Skin epidermis (tissue), 12 donors: ENCODE data around the gene PLEKHM3.
"Not testable (repeated sequence)": the region's sequence is repeated elsewhere in the genome, so short reads cannot be mapped to it uniquely, and the experiment has no call there.

Source experiments
- H3K27ac ChIP-seq, 21 experiments: fragments of 200-600 bp; sonication (generic) in 11 of 21; one replicate each; pipeline ENCODE4 v1.5.0; 2020; ENCODE audit warnings: mild to moderate bottlenecking in 3 of 21, inconsistent platforms in 2 of 21, moderate library complexity in 2 of 21
- H3K4me3 ChIP-seq, 7 experiments: fragments of 200-600 bp; sonication (generic) in 2 of 7; one replicate each; pipeline ENCODE4 v1.5.0; 2020; ENCODE audit warnings: inconsistent platforms in 2 of 7, mild to moderate bottlenecking in 2 of 7, moderate library complexity in 1 of 7

Gene PLEKHM3

DNA sequence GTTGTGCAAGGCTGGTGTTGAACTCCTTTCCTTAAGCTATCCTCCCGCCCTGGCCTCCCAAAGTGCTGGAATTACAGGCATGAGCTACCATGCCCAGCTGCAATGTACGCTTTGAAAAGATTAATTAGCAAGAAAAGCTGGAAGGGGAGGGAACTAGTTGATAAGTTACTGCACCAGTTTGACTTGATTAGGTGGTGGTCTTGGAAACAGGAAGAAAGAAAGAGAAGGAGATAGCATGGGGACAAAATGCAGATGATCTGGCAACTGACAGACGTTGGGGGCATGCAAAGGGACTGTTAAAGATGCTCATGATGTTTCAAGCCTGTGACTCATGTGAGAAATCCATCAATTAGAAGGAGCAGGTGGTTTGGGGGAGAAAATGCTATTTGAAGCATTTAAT is 68.6 kb downstream of the PLEKHM3 start:
- Histone ChIP-seq H3K4me3 (no peak overlapping the region), H3K27ac (no peak overlapping the region)

- no peak overlapping the region for H3K4me3 ChIP-seq
- no peak overlapping the region for H3K27ac ChIP-seq
These were observed 69.9 kb downstream of the PLEKHM3 start for GRCh38 chr2:207955456-207955855.

GRCh38 chr2:207953354-207953753 is 72.0 kb downstream of the PLEKHM3 start:
- Histone ChIP-seq H3K27ac (no peak overlapping the region), H3K4me3 (no peak overlapping the region)

DNA sequence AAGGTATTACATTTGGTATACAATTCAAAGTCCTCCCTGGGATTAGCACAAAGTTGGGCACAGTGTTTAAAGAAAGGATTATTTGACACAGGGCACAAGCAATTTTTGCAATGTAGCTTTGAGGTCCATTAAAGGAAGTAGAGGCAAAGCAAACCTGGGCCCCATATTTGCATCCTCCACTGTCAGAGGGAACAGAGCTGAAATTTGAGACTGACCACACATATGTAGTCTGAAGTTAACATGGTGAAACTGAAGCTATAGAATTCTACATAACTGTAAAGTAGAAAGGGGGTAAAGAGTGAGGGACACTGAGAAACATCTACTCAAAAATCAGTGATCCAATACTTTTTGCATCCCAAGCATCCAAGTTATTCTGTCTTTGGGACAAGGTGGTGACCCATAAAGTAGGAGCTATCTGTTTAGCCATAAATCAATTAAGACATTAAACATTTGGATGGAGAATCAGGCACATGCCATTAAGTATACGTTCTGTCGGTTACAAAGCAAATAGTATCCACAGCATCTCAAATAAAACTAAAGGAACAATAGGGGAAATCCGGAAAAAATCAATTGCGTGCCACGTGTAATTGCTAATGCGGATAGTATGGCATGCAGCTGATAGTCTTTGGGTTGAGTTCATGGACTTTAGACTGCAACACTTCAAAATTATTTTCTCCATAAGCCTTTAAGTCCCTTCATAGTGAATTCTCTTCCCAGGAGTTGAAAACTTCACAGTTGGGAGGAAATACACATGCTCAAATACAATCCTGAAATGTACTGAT is 72.6 kb downstream of the PLEKHM3 start:
- Histone ChIP-seq H3K27ac (no peak overlapping the region), H3K4me3 (no peak overlapping the region)

DNA sequence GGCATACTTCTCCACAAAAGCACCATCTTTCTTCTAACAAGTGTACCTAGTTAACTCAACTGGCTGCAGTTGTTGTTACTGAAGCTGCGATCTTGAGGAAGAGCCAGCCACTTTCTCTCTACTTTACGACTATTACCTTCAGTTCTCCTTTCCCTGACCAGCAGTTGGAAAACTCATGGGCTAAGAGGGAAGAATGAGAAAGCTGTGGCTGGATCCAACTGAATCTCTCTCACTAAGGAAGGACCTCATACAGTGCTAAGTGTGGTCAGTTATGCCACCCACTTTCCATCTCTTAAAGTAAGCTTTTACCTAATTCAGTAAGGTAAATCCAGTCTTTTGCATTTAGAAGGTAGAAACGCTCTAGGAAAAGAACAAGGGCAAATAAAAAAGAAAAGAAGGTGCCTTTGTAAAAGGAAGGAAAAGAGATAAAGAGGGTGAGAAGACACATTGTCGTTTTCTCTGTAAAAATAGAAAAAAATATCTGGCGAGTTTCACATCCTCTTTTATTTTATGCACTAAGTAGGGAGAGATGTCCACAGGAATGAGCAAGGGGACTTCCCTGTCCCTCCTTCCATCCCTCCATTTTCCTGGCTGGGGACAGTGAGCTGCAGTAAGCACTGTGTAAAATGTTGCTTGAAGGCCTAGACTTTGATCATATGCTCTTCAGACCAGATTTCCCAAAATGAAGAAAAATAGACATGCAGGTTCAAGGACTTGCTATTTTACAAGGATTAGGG is 73.4 kb downstream of the PLEKHM3 start:
- Histone ChIP-seq H3K4me3 (no peak overlapping the region), H3K27ac (no peak overlapping the region)

- no peak overlapping the region for H3K4me3 ChIP-seq
- no peak overlapping the region for H3K27ac ChIP-seq
These were observed 74.6 kb downstream of the PLEKHM3 start for GRCh38 chr2:207950761-207951114.

DNA sequence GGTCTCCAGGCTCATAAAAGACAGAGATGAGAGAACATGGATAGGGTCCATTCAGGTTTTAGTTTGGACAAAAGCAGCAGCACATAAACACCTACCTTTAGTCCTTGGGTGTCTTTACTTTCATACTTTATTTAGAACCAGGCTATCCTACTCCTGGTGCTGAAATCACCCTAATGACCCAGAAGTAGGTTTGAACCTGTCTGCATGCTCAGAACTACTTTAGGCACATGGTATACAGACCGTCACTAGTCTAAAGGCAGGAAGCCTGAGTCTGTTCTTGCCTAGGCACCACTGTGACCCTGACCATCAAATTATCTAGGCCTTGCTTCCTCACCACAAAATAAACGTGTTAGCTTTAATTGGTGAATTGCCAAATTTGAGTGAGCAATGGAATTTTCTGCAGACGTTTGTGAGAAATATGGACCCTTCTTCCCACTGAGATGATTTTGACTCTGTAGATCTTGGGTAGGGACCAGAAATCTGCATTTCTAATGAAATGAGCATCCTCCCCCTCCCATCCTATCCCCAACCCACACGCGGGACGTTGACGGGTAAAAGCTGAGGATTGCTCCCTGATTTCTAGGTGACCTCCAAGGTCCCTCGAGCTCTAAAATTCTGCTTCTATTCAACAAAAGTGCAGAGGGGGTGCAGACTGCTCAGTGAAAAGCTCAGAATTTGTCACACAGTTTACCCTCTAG is 75.1 kb downstream of the PLEKHM3 start:
- Histone ChIP-seq H3K4me3 (no peak overlapping the region), H3K27ac (no peak overlapping the region)

- H3K4me3 ChIP-seq, H3K27ac ChIP-seq: not testable (repeated sequence)
These were observed 76.1 kb downstream of the PLEKHM3 start for GRCh38 chr2:207949245-207949644.

GRCh38 chr2:207944979-207945600 is 80.2 kb downstream of the PLEKHM3 start:
- H3K27ac ChIP-seq, result no peak overlapping the region
- no peak overlapping the region for H3K4me3 ChIP-seq

GRCh38 chr2:207944334-207944733 is 81.0 kb downstream of the PLEKHM3 start:
- no peak overlapping the region for H3K27ac ChIP-seq

GRCh38 chr2:207939342-207940108 is 85.8 kb downstream of the PLEKHM3 start:
- H3K4me3 ChIP-seq, result no peak overlapping the region
- H3K27ac ChIP-seq, result no peak overlapping the region

More at GRCh38 chr2:207944334-207944733, 81.0 kb downstream of the PLEKHM3 start:
- H3K4me3 ChIP-seq, result no peak overlapping the region

- Histone ChIP-seq H3K27ac (no peak overlapping the region), H3K4me3 (no peak overlapping the region)
These were observed 86.4 kb downstream of the PLEKHM3 start for GRCh38 chr2:207938886-207939285.

GRCh38 chr2:207938415-207938814 is 86.9 kb downstream of the PLEKHM3 start:
- H3K4me3 ChIP-seq, result no peak overlapping the region
- no peak overlapping the region for H3K27ac ChIP-seq

DNA sequence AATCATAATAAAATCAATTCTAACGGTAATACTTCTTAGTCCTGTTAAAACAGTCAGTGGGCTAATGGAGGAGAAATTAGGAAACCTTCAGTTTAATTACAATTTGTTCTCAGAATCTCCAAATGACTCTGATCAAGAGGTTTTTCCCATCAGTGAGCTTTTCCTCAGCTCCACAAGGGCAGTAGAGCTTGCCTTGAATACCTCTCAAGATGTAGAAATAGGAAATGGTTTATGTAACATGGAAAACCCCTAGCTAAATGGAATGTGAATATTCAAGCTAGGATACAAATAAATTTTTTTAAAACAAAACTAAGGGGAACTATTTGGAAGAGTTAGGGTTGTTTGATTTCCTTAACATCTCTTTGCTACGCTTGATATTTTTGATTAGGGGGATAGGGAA is 87.5 kb downstream of the PLEKHM3 start:
- Histone ChIP-seq H3K27ac (no peak overlapping the region), H3K4me3 (no peak overlapping the region)

DNA sequence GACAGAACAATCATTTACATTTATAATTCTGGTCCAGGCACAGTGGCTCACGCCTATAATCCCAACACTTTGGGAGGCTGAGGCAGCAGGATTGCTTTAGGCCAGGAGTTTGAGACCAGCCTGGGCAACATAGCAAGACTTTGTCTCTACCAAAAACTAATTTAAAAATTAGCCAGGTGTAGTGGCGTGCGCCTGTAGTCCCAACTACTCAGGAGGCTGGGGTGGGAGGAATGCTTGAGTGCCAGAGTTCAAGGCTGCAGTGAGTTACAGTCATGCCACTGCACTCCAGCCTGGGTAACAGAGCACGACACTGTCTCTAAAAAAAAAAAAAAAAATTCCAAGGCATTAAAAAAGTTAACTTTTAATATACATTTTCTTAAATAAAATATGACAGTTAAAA is 88.1 kb downstream of the PLEKHM3 start:
- Histone ChIP-seq H3K27ac (no peak overlapping the region), H3K4me3 (no peak overlapping the region)

DNA sequence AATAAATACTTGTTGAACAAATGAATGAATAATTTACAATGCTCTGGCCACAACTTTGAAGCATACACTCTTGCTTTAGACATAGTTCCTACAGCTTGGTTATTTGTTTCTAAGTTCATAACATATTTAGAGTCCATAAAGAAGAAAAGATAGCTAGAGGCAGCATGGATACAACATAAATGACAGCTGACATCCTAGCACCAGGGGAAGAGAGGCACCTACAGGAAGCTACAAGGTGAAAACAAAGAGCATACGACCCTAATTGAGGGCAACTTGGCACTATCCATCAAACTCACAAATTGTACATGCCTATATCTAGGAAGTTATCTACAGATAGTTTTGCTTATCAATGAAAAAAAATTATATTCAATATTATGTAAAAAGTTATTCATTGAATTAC is 88.9 kb downstream of the PLEKHM3 start:
- Histone ChIP-seq H3K27ac (no peak overlapping the region), H3K4me3 (no peak overlapping the region)

DNA sequence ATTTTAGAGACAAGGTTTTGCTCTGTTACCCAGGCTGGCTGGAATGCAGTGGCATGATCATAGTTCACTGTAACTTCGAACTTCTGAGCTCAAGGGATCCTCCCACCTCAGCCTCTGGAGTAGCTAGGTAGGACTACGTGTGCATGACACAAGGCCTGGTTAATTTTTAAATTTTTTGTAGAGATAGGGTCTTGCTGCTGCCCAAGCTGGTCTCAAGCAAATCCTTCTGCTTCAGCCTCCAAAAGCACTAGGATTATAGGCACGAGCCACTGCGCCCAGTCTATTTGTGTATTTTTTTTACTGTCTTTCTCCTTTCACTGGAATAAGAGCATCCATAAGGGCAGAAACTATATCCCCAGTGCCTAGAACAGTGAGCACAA is 89.3 kb downstream of the PLEKHM3 start:
- Histone ChIP-seq H3K27ac (no peak overlapping the region), H3K4me3 (no peak overlapping the region)

- Histone ChIP-seq H3K4me3 (no peak overlapping the region), H3K27ac (no peak overlapping the region)
These were observed 90.0 kb downstream of the PLEKHM3 start for GRCh38 chr2:207935121-207935990.

DNA sequence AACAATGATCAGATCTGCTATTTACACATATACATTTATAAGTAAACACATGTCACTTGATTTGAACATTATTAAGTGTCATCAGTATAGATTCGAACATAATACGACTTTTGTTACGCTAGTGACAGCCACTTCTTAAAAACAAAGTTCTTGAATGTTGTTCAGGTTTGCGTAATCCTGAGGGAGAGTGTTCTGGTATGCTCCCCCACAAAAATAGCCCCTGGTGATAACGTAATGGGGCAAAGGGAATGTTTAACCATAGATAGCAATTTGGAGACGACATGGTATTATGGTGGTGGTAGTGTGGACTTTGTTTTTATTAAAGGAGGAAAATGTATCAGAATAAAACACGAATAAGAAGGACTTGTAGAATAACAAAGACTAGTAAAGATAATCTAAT is 90.6 kb downstream of the PLEKHM3 start:
- no peak overlapping the region for H3K27ac ChIP-seq
- H3K4me3 ChIP-seq, result no peak overlapping the region
